ENCODE measurements around the gene EXOC6. TPM values are rescaled to one million over a fixed set of nuclear protein-coding genes. Genes with fewer than 3 reads are reported as not detected.

The EXOC6 gene
- polyA plus RNA-seq, 1 donor (not counting 4 experiments of a cell fraction or from before 2014, with no cell fraction given) = 1.2 TPM

- Histone ChIP-seq H3K27ac (ENCODE audit: control insufficient read depth, insufficient read depth, low read length) (no peak overlapping the region), H3K9ac (ENCODE audit: control insufficient read depth, extremely low read depth, insufficient read depth, low read length) (no peak overlapping the region), H3K79me2 (ENCODE audit: control insufficient read depth, insufficient read depth, low read length) (no peaks in the 10 kb centered on the region), H3K9me3 (ENCODE audit: control insufficient read depth, low read depth, low read length) (no peaks in the 10 kb centered on the region), H3K4me1 (ENCODE audit: control insufficient read depth, extremely low read depth, insufficient read depth, low read length) (no peaks in the 10 kb centered on the region), H2AFZ (ENCODE audit: control insufficient read depth, low read length) (no peak overlapping the region), H3K9me1 (ENCODE audit: control insufficient read depth, extremely low read depth, insufficient read depth, low read length) (no peaks in the 10 kb centered on the region), H3K36me3 (ENCODE audit: control insufficient read depth in 2 of 2, extremely low read depth in 1 of 2, insufficient read depth in 2 of 2, low read length in 2 of 2) (no peaks in the 10 kb centered on the region), H4K20me1 (ENCODE audit: control insufficient read depth, extremely low read depth, insufficient read depth, low read length) (no peaks in the 10 kb centered on the region), H3K4me3 (ENCODE audit: control insufficient read depth in 2 of 3, extremely low read depth in 1 of 3, insufficient read depth in 2 of 3, low read depth in 1 of 3, low read length in 3 of 3) (no peak overlapping the region), H3K27me3 (ENCODE audit: control insufficient read depth, extremely low read depth, insufficient read depth, low read length) (no peaks in the 10 kb centered on the region), H3K4me2 (ENCODE audit: control insufficient read depth, extremely low read depth, insufficient read depth, low read depth, low read length) (no peak overlapping the region)
- no peak for FAIRE-seq
- dilution Hi-C loops (cut with MboI; ENCODE audit: extremely low pct_ligation_motif_present, low sequenced_read_pairs) = no loop called here
- no peak for DNase-seq (ENCODE audit: low read depth, low spot score)
- TF ChIP-seq EZH2 (IDR thresholded peaks at IDR 0.05; ENCODE audit: low read length) (no peak), CTCF (optimal IDR thresholded peaks at IDR 0.05 in 1 of 3, IDR thresholded peaks at IDR 0.05 in 1 of 3, conservative IDR thresholded peaks at IDR 0.05 in 1 of 3; ENCODE audit: extremely low read depth in 1 of 3, insufficient read depth in 2 of 3, low read length in 3 of 3) (no peak)
Measured at GRCh38 chr10:93095225-93095624, 246.9 kb downstream of the EXOC6 start.

GRCh38 chr10:93096901-93097300 is 248.6 kb downstream of the EXOC6 start:
- Histone ChIP-seq H3K4me1 (ENCODE audit: control insufficient read depth, extremely low read depth, insufficient read depth, low read length) (no peaks in the 10 kb centered on the region), H3K27ac (ENCODE audit: control insufficient read depth, insufficient read depth, low read length) (no peak overlapping the region), H4K20me1 (ENCODE audit: control insufficient read depth, extremely low read depth, insufficient read depth, low read length) (no peaks in the 10 kb centered on the region), H3K9me1 (ENCODE audit: control insufficient read depth, extremely low read depth, insufficient read depth, low read length) (no peaks in the 10 kb centered on the region), H3K79me2 (ENCODE audit: control insufficient read depth, insufficient read depth, low read length) (no peaks in the 10 kb centered on the region), H3K27me3 (ENCODE audit: control insufficient read depth, extremely low read depth, insufficient read depth, low read length) (no peaks in the 10 kb centered on the region), H2AFZ (ENCODE audit: control insufficient read depth, low read length) (no peak overlapping the region), H3K36me3 (ENCODE audit: control insufficient read depth in 2 of 2, extremely low read depth in 1 of 2, insufficient read depth in 2 of 2, low read length in 2 of 2) (no peaks in the 10 kb centered on the region), H3K4me3 (ENCODE audit: control insufficient read depth in 2 of 3, extremely low read depth in 1 of 3, insufficient read depth in 2 of 3, low read depth in 1 of 3, low read length in 3 of 3) (no peak overlapping the region), H3K4me2 (ENCODE audit: control insufficient read depth, extremely low read depth, insufficient read depth, low read depth, low read length) (no peak overlapping the region), H3K9me3 (ENCODE audit: control insufficient read depth, low read depth, low read length) (no peaks in the 10 kb centered on the region), H3K9ac (ENCODE audit: control insufficient read depth, extremely low read depth, insufficient read depth, low read length) (no peak overlapping the region)
- DNase-seq (ENCODE audit: low read depth, low spot score) (no peak), FAIRE-seq (no peak)
- TF ChIP-seq EZH2 (IDR thresholded peaks at IDR 0.05; ENCODE audit: low read length) = no peak
- no peak for TF ChIP-seq CTCF (optimal IDR thresholded peaks at IDR 0.05 in 1 of 3, IDR thresholded peaks at IDR 0.05 in 1 of 3, conservative IDR thresholded peaks at IDR 0.05 in 1 of 3; ENCODE audit: extremely low read depth in 1 of 3, insufficient read depth in 2 of 3, low read length in 3 of 3)
- dilution Hi-C loops (cut with MboI; ENCODE audit: extremely low pct_ligation_motif_present, low sequenced_read_pairs) = no loop called here
